ENCODE results near the gene NOTUM. TPM values are rescaled to one million over a fixed set of nuclear protein-coding genes. Genes with fewer than 3 reads are reported as not detected.

The NOTUM gene
- total and polyA plus RNA-seq, 2 donors (not counting 3 experiments of a cell fraction or from before 2014, with no cell fraction given): not detected

- H3K27ac ChIP-seq (ENCODE audit: insufficient read depth, low read depth, low read length): peak overlapping the region; percentile 54
- no peaks in the 10 kb centered on the region for H3K27me3 ChIP-seq (ENCODE audit: control insufficient read depth in 2 of 2, insufficient read depth in 2 of 2, low read length in 2 of 2)
- peak; percentile 93 for DNase-seq (ENCODE audit: low read depth, low spot score)
- ChIA-PET POLR2A (interaction anchor here (0.7 to 1.0 kb wide), 2 partner anchors 16 to 25 kb away, joined by 3 read pairs; no protein-coding TSS in a partner anchor), CTCF (interaction anchor here (0.9 to 3.5 kb wide), 9 partner anchors 10 to 202 kb away, joined by 3 to 30 read pairs (median 6); partner anchors contain the start of genes CENPX, DCXR and LRRC45)
- H3K79me2 ChIP-seq (ENCODE audit: control insufficient read depth, insufficient read depth, low read length): no peaks in the 10 kb centered on the region
- H3K9me1 ChIP-seq (replicated peaks; ENCODE audit: control insufficient read depth, extremely low read depth, insufficient read depth, low read length): no peaks in the 10 kb centered on the region
- peaks cover 13% of the 10 kb centered on the region for H3K4me1 ChIP-seq (ENCODE audit: control insufficient read depth, extremely low read depth, insufficient read depth, low read length)
- no peak overlapping the region for H3K4me3 ChIP-seq (replicated peaks in 1 of 3; ENCODE audit: insufficient read depth in 1 of 3, low read depth in 1 of 3, low read length in 3 of 3)
- peak overlapping the region; percentile 63 for H2AFZ ChIP-seq (ENCODE audit: low read depth, low read length)
- dilution Hi-C loops (cut with MboI; ENCODE audit: extremely low pct_ligation_motif_present, low sequenced_read_pairs) (no loop called here), intact Hi-C loops (cut with micrococcal nuclease) (loop anchor here (1.0 to 5.0 kb wide), 2 partner anchors 25 to 76 kb away; partner anchors contain the start of gene MAFG)
- no peaks in the 10 kb centered on the region for H4K20me1 ChIP-seq (replicated peaks; ENCODE audit: control insufficient read depth, extremely low read depth, insufficient read depth, low read length)
- no peaks in the 10 kb centered on the region for H3K9me3 ChIP-seq (replicated peaks; ENCODE audit: control insufficient read depth, insufficient read depth, low read length)
- no TSS peak for BruUV-seq (replicated peaks)
- H3K4me2 ChIP-seq (ENCODE audit: insufficient read depth, low read length): no peak overlapping the region
- no peaks in the 10 kb centered on the region for H3K36me3 ChIP-seq (ENCODE audit: control insufficient read depth in 2 of 2, extremely low read depth in 1 of 2, insufficient read depth in 2 of 2, low read length in 2 of 2)
- H3K9ac ChIP-seq (replicated peaks; ENCODE audit: extremely low read depth, insufficient read depth, low read length): no peak overlapping the region
- peak; percentile 98 for FAIRE-seq
- TF ChIP-seq POLR2A (IDR thresholded peaks at IDR 0.05; ENCODE audit: low read depth, low read length): no peak
- peak; percentile 84 for TF ChIP-seq FOS (IDR thresholded peaks at IDR 0.05; ENCODE audit: borderline replicate concordance, insufficient read depth, low read length)
- no peak for TF ChIP-seq EZH2 (IDR thresholded peaks at IDR 0.05; ENCODE audit: borderline replicate concordance, low read depth, low read length, severe bottlenecking)
- TF ChIP-seq JUN (IDR thresholded peaks at IDR 0.05; ENCODE audit: borderline replicate concordance, insufficient read depth, insufficient read length, low read depth): peak; percentile 69
- TF ChIP-seq GATA2 (IDR thresholded peaks at IDR 0.05; ENCODE audit: insufficient read depth, insufficient read length, low read depth, low read length): no peak
- TF ChIP-seq POLR2AphosphoS5 (IDR thresholded peaks at IDR 0.05; ENCODE audit: insufficient read depth, low read depth, low read length): peak; percentile 46
- peak; percentile 87 for TF ChIP-seq MYC (IDR thresholded peaks at IDR 0.05; ENCODE audit: low read depth, low read length)
- peak; percentile 89 for TF ChIP-seq MAX (IDR thresholded peaks at IDR 0.05; ENCODE audit: insufficient read depth, insufficient read length)
Observed at GRCh38 chr17:82003411-82004381, 42.7 kb upstream of the NOTUM start.

Data from endothelial cell of umbilical vein (primary cell).